HEK293 (cell line): ENCODE results near the gene DLX4.

Experiments used
- KLF10 ChIP-seq: fragments of 450-650 bp; IDR thresholded peaks from 2 replicates; pipeline ENCODE4 v1.5.1; 2018; ENCODE audit warnings: missing biosample characterization, mild to moderate bottlenecking, missing genetic modification characterization
- KLF16 ChIP-seq: fragments of 450-650 bp; formaldehyde crosslinking; IDR thresholded peaks from 2 replicates; pipeline ENCODE4 v1.5.1; 2017; ENCODE audit warnings: missing biosample characterization, missing genetic modification characterization
- ZBTB1 ChIP-seq: fragments of 450-650 bp; formaldehyde crosslinking; IDR thresholded peaks from 2 replicates; pipeline ENCODE4 v1.5.1; 2016; ENCODE audit warnings: missing biosample characterization, missing genetic modification characterization
- ZNF132 ChIP-seq: fragments of 450-650 bp; formaldehyde crosslinking; IDR thresholded peaks from 2 replicates; pipeline ENCODE4 v1.5.1; 2017; ENCODE audit warnings: missing biosample characterization, missing genetic modification characterization, borderline replicate concordance
- ZNF311 ChIP-seq: fragments of 450-650 bp; formaldehyde crosslinking; IDR thresholded peaks from 2 replicates; pipeline ENCODE4 v1.5.1; 2017; ENCODE audit warnings: missing biosample characterization, missing genetic modification characterization, borderline replicate concordance
- ZNF510 ChIP-seq: fragments of 450-650 bp; formaldehyde crosslinking; IDR thresholded peaks from 2 replicates; pipeline ENCODE4 v1.5.1; 2018; ENCODE audit warnings: mild to moderate bottlenecking, missing genetic modification characterization, missing biosample characterization; ENCODE audit not compliant: insufficient replicate concordance
- ZXDB ChIP-seq: fragments of 450-650 bp; formaldehyde crosslinking; IDR thresholded peaks from 2 replicates; pipeline ENCODE4 v1.5.1; 2016; ENCODE audit warnings: missing biosample characterization, missing genetic modification characterization
- TF ChIP-seq, protein P1 (sequence below): fragments of 450-650 bp; formaldehyde crosslinking; IDR thresholded peaks from 2 replicates; pipeline ENCODE4 v1.5.1; 2016; ENCODE audit warnings: missing biosample characterization, missing genetic modification characterization
- TF ChIP-seq, protein P2 (sequence below): fragments of 450-650 bp; formaldehyde crosslinking; IDR thresholded peaks from 2 replicates; pipeline ENCODE4 v1.5.1; 2016; ENCODE audit warnings: missing biosample characterization, missing genetic modification characterization
- TF ChIP-seq, protein P3 (sequence below): fragments of 450-650 bp; formaldehyde crosslinking; conservative IDR thresholded peaks from 2 replicates; pipeline ENCODE4 v1.5.1; 2016; ENCODE audit warnings: low read depth, missing biosample characterization, missing genetic modification characterization

DNA sequence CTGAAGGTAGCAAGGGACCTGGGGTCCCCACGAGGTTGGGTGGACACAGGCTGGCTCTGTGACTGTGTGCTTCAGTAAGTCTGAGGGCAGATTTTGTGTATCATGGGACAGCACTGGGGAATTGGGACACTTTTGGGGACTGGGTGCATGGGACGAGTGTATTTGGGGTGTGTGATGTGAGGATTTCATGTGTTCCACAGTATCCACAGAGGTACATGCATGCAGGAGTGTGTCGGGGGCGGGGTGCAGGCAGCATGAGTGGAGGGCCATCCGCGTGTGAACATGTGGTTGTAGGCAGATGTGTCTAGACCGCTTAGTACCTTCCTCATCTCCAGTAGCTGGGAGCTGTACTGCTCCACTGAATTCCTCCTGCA lies 27.1 kb downstream of the DLX4 start:
- TF ChIP-seq KLF10 (tag by site-specific recombination), result no peak
- TF ChIP-seq ZXDB (tag by site-specific recombination), result no peak
- TF ChIP-seq, protein P1, sequence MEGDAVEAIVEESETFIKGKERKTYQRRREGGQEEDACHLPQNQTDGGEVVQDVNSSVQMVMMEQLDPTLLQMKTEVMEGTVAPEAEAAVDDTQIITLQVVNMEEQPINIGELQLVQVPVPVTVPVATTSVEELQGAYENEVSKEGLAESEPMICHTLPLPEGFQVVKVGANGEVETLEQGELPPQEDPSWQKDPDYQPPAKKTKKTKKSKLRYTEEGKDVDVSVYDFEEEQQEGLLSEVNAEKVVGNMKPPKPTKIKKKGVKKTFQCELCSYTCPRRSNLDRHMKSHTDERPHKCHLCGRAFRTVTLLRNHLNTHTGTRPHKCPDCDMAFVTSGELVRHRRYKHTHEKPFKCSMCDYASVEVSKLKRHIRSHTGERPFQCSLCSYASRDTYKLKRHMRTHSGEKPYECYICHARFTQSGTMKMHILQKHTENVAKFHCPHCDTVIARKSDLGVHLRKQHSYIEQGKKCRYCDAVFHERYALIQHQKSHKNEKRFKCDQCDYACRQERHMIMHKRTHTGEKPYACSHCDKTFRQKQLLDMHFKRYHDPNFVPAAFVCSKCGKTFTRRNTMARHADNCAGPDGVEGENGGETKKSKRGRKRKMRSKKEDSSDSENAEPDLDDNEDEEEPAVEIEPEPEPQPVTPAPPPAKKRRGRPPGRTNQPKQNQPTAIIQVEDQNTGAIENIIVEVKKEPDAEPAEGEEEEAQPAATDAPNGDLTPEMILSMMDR (tag by site-specific recombination), result no peak
- no peak for TF ChIP-seq KLF16 (tag by site-specific recombination)
- TF ChIP-seq ZNF132 (tag by site-specific recombination), result no peak
- TF ChIP-seq, protein P2, sequence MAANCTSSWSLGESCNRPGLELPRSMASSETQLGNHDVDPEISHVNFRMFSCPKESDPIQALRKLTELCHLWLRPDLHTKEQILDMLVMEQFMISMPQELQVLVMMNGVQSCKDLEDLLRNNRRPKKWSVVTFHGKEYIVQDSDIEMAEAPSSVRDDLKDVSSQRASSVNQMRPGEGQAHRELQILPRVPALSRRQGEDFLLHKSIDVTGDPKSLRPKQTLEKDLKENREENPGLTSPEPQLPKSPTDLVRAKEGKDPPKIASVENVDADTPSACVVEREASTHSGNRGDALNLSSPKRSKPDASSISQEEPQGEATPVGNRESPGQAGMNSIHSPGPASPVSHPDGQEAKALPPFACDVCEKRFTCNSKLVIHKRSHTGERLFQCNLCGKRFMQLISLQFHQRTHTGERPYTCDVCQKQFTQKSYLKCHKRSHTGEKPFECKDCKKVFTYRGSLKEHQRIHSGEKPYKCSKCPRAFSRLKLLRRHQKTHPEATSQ (tag by site-specific recombination), result no peak
- TF ChIP-seq ZNF510 (tag by site-specific recombination), result no peak
- no peak for TF ChIP-seq ZNF311 (tag by site-specific recombination)
- TF ChIP-seq ZBTB1 (tag by site-specific recombination), result no peak
- TF ChIP-seq, protein P3, sequence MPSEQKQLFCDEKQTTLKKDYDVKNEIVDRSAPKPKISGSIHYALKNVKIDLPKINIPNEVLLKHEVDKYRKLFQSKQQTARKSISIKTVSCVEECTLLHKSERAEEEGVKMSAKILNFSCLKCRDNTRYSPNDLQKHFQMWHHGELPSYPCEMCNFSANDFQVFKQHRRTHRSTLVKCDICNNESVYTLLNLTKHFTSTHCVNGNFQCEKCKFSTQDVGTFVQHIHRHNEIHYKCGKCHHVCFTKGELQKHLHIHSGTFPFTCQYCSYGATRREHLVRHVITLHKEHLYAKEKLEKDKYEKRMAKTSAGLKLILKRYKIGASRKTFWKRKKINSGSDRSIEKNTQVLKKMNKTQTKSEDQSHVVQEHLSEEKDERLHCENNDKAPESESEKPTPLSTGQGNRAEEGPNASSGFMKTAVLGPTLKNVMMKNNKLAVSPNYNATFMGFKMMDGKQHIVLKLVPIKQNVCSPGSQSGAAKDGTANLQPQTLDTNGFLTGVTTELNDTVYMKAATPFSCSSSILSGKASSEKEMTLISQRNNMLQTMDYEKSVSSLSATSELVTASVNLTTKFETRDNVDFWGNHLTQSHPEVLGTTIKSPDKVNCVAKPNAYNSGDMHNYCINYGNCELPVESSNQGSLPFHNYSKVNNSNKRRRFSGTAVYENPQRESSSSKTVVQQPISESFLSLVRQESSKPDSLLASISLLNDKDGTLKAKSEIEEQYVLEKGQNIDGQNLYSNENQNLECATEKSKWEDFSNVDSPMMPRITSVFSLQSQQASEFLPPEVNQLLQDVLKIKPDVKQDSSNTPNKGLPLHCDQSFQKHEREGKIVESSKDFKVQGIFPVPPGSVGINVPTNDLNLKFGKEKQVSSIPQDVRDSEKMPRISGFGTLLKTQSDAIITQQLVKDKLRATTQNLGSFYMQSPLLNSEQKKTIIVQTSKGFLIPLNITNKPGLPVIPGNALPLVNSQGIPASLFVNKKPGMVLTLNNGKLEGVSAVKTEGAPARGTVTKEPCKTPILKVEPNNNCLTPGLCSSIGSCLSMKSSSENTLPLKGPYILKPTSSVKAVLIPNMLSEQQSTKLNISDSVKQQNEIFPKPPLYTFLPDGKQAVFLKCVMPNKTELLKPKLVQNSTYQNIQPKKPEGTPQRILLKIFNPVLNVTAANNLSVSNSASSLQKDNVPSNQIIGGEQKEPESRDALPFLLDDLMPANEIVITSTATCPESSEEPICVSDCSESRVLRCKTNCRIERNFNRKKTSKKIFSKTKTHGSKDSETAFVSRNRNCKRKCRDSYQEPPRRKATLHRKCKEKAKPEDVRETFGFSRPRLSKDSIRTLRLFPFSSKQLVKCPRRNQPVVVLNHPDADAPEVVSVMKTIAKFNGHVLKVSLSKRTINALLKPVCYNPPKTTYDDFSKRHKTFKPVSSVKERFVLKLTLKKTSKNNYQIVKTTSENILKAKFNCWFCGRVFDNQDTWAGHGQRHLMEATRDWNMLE, result no peak
